ENCODE results near the gene CASP9.
"Not testable (repeated sequence)": the region's sequence is repeated elsewhere in the genome, so short reads cannot be mapped to it uniquely, and the experiment has no call there.

Gene CASP9

DNA sequence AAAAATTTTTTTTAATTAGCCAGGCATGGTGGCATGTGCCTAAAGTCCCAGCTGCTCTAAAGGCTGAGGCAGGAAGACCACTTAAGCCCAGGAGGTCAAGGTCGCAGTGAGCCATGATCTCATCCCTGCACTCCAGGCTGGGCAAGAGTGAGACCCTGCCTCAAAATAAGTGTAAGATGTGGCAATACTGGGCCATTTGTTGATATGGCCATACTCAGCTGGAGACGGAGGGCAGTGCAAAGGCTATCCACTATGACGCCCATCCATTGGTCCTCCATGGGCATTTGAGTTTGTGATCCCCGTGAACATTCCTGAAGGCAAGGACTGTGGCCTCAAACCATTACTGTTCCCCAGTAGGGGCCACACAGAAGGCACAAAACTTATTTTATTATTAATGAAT is 1.5 kb downstream of the CASP9 start:
- no peak overlapping the region for H3K4me3 ChIP-seq (ENCODE audit: low read length)
- TF ChIP-seq, protein P1, sequence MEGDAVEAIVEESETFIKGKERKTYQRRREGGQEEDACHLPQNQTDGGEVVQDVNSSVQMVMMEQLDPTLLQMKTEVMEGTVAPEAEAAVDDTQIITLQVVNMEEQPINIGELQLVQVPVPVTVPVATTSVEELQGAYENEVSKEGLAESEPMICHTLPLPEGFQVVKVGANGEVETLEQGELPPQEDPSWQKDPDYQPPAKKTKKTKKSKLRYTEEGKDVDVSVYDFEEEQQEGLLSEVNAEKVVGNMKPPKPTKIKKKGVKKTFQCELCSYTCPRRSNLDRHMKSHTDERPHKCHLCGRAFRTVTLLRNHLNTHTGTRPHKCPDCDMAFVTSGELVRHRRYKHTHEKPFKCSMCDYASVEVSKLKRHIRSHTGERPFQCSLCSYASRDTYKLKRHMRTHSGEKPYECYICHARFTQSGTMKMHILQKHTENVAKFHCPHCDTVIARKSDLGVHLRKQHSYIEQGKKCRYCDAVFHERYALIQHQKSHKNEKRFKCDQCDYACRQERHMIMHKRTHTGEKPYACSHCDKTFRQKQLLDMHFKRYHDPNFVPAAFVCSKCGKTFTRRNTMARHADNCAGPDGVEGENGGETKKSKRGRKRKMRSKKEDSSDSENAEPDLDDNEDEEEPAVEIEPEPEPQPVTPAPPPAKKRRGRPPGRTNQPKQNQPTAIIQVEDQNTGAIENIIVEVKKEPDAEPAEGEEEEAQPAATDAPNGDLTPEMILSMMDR (conservative IDR thresholded peaks at IDR 0.05; ENCODE audit: low read depth, low read length) = no peak
- DNase-seq (ENCODE audit: low read depth) = no peak

DNA sequence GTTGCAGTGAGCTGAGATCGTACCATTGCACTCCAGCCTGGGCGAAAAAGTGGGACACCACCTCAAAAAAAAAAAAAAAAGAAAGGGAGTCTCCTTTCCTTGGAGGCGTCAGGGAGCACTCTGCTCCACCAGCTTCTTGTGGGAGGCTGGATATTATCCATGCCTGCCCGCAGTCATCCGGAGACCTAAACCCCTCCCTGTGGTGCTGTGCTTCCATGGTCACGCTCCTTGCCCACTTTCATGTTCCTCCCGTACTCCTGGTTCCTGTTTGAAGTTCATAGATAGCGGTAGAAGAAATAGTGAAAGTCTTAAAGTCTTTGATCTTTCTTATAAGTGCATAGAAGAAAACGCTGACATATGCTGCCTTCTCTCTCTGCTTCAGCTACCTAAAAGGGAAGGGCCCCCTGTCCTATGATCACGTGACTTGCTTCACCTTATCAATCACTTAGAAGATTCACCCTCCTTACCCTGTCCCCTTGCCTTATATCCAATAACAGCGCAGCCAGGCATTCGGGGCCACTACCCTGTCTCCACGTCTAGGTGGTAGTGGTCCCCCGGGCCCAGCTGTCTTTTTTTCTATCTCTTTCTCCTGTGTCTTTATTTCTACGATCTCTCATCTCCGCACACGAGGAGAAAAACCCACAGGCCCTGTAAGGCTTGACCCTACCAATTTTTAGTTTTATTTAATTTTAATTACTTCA is 2.7 kb downstream of the CASP9 start:
- H3K4me3 ChIP-seq (ENCODE audit: low read length); DNase-seq (ENCODE audit: low read depth): not testable (repeated sequence)

DNA sequence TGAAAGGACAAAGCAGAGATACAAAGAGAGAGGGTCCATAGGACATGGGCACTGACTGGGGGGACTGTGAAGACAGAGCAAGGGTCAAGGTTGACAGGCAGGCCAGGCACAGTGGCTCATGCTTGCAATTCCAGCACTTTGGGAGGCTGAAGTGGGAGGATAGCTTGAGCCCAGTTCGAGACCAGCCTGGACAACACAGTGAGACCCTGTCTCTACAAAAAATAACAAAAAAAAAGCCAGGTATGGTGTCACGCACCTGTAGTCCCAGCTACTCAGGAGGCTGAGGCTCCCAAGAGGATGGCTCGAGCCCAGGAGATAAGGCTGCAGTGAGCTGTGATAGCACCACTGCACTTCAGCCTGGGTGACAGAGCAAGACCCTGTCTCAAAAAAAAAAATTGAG is 4.4 kb downstream of the CASP9 start:
- H3K4me3 ChIP-seq (ENCODE audit: low read length) = no peak overlapping the region
- TF ChIP-seq, protein P1 (conservative IDR thresholded peaks at IDR 0.05; ENCODE audit: low read depth, low read length) = no peak
- DNase-seq (ENCODE audit: low read depth) = no peak

DNA sequence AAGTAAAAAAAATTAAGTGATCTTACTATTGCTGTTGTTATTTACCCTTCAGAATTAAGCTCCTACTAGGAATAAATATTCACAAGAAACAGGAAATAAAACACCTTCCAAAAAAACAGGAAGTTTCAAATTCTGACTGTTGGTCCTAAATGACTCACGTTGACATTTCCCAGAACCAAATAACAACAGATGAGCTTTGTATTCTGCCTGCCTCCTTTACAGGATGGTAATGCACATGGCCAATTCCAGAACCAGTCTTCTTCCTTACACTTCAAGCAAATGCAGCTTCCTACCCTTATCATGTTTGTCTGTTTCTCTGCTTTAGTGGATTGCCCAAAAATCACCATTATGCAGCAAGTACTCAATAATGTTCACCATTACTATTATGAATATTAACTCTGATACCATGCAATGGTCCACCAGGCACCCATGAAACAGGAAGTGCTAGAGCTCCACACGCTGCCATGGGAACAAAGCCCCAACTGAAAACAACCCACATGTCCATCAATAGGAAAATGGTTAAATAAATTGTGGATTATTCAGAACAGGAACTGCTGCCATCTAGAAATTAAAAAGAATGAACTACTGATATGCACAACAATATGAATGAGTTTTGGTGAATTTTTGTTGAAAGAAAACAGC is 8.9 kb downstream of the CASP9 start:
- H3K4me3 ChIP-seq (ENCODE audit: low read length) = no peak overlapping the region
- TF ChIP-seq, protein P1 (conservative IDR thresholded peaks at IDR 0.05; ENCODE audit: low read depth, low read length) = no peak
- DNase-seq (ENCODE audit: low read depth) = no peak

DNA sequence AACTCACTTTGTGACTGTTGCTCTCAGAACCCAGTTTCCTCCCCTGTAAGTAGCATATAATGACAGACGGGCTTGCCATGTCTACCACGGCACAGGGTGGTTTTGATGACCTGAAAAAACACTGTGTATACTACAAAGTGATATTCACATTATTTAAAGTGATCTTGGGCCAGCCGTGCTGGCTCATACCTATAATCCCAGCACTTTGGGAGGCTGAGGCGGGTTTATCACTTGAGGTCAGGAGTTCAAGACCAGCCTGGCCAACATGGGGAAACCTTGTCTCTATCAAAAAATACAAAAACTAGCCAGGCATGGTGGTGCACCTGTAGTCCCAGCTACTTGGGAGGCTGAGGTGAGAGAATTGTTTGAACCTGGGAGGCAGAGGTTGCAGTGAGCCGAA is 9.5 kb downstream of the CASP9 start:
- not testable (repeated sequence) for DNase-seq (ENCODE audit: low read depth); H3K4me3 ChIP-seq (ENCODE audit: low read length)

DNA sequence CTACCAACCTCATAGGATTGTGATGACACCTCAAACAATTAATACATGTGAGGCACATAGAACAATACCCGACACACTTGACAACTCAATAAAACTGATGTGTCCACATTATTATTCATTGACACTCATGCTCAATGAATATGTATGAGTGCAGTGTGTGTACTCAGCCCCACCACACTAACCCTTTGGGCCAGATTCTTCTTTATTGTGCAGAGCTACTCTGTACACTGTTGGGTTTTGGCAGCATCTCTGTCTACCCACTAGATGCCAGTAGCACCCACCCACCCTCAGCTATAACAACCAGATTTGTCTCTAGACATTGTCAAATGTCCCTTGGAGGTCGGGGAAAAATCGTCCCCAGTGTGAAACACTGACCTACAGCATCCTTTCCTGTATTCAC is 10.1 kb downstream of the CASP9 start:
- TF ChIP-seq, protein P1 (conservative IDR thresholded peaks at IDR 0.05; ENCODE audit: low read depth, low read length) = no peak
- no peak for DNase-seq (ENCODE audit: low read depth)
- no peak overlapping the region for H3K4me3 ChIP-seq (ENCODE audit: low read length)

DNA sequence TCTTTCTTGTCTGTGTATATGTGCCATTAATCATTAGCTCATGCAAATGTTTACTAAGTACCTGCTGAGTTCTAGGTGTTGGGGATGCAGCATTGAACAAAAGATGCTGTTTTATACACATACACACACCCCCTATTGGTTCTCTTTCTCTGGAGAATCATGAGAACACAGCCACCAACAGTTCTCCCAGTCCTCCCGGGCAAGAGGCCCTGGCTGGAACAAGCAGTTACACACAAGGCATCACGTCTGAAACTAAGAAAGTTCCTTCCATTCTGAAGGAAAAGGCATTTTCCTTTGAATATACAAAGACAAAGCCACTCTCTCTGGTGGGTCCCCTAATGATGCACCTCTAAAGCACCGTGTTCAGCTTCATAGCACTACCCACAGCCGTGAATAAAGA is 10.8 kb downstream of the CASP9 start:
- DNase-seq (ENCODE audit: low read depth) = no peak
- no peak overlapping the region for H3K4me3 ChIP-seq (ENCODE audit: low read length)
- TF ChIP-seq, protein P1 (conservative IDR thresholded peaks at IDR 0.05; ENCODE audit: low read depth, low read length) = no peak

DNA sequence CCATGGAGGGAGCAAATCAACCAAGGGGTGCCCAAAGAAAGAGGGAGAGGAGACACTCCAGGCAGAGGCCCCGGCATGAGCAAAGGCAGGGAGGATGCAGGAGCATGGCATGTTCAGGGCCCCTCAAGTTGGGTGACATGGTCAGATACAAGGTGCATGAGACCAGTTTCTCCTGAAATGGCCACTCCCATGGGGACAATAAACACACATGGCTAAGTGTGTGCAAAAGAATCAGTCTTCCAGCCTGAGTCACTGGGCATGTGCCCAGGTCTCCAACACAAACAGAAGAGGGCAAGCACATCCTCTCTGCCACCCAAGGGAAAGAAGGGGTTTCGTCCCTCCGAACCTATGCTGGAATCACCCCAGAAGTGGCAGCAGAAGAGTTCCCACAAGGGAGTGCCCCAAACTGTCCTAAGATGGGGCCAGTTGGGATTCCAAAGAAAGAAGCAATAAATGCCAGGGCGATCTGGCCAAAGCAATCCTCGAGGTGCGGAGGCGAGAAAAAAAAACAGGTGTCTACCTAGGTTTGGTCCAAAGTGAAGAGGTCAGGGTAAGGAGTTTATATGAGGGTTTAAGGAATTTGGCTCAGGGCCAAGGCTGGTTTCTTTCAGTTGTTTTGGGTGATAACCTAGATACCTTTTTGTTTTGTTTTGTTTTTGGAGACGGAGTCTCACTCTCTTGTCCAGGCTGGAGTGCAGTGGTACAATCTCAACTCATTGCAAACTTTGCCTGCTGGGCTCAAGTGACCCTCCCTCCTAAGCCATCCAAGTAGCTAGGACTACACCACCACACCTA is 13.2 kb downstream of the CASP9 start:
- no peak for DNase-seq (ENCODE audit: low read depth)
- H3K4me3 ChIP-seq (ENCODE audit: low read length) = no peak overlapping the region
- TF ChIP-seq, protein P1 (conservative IDR thresholded peaks at IDR 0.05; ENCODE audit: low read depth, low read length) = no peak

All from retinal pigment epithelial cell (primary cell).